Fibroblast of skin of left biceps (primary cell): ENCODE data around the gene KIF16B.
"Not testable (repeated sequence)": the region's sequence is repeated elsewhere in the genome, so short reads cannot be mapped to it uniquely, and the experiment has no call there.

Source experiments
- DNase-seq, 2 experiments: peaks; one replicate each; pipeline ENCODE4 v3.0.0-alpha.2; 2013; ENCODE audit warnings: low read depth in 2 of 2

The KIF16B gene

DNA sequence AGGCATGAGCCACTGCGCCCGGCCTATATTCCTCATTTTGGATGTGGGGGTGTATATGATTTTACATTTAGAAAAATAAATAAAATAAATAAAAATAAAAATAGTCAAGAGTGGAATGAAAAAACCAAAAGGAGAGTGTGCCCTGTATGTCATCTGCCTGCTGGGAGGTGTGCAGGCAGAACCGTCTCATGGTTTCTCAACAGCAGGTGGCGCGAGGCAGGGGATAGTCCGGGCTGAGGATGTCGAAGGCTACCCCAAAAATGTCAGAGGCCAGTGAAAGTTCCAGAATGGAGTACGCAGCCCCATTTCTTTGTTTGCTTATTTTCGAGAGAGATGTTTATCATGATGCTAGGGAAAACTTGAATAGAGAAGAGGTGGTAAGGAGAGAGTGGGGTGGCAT, 16.4 kb upstream of the KIF16B start:
- no peak for DNase-seq

DNA sequence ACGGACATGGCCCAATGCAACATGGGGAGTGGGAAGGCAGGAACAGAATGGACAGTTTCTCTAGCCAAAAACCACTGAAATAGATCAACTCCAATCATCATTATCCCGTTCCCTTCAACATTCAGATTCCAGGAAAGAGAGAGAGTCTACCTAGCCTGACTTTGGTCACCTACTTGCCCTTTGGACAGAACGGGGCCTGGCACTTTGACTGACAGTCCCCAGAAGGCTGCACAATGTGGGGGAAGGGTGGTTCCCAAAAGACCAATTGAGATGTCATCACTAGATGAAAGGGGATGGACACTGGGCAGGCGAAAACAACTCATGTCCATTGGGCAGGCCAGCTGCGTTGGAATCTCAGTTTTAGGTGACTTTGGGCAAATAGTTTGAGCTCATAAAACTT, 15.0 kb upstream of the KIF16B start:
- no peak for DNase-seq

DNA sequence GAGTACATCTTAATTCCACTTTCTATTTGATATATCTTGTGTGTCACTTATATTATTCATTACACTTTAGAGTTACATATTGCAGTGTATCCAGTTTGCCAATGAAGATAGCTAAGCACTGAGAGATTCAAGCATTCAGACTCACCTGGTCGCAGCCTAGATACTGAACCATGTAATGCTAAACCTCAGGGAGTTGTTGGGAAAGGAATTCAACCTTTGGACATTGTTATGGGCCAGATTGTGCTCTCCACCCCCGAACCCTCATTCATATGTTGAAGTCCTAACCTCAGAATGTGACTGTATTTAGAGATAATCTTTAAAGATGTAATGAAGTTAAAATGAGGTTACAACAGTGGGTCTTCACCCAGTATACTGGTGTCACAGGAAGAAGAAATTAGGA, 13.8 kb upstream of the KIF16B start:
- DNase-seq: no peak

DNA sequence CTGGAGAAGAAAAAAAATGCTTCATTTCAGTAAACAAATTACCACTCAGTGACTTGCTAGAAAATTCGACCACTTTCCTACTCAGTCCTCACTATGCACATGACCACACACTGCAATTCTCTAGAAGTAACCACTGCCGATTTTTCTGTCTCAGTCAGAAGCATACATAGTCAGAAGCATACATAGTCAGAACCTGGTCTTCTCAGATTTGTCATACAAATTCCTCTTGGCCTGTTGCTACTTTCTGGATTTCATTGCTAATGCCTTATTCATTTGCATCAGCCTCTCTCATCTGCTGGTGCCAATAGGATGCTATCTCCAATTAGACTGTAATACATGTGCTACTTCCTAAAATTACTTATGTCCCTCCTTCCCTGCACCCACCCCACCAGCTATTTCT, 10.2 kb upstream of the KIF16B start:
- no peak for DNase-seq

DNA sequence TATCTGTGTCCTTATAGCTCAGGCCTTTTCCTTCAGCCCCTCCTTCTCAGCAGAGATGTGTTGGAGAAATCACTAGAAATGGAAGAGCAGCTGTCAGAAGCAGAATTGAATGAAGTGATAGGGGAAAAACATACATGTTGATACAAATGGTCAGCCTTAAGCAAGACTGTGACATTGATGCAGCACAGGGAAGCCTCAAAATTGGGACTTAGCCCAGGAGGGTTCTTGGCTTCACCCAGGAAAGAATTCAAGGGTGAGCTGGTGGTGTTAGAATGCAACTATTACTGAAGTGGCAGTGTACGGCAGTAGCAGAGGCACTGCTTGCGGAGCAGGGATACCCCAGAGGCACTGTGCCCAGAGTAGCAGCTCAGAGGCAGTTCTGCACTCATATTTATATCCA, 8.0 kb upstream of the KIF16B start:
- DNase-seq: no peak

DNA sequence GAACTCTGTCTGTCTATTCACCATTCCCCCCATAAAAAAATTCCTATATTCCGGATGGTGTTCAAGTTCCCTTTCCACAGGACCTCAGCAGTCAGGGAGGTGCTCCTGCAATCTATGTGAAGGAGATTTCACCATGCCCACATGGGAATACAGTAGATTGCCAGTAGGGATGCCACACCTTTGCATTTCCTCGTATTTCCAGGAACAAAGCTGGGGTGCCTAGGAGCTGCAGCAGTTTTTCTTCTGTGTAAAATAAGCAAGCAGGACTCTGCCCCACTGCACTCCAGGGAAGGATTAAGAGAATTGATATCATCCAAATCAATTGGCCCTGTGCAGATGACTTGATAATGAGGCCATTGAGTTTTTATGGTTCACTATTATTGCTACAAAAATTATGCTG, 7.4 kb upstream of the KIF16B start:
- no peak for DNase-seq

DNA sequence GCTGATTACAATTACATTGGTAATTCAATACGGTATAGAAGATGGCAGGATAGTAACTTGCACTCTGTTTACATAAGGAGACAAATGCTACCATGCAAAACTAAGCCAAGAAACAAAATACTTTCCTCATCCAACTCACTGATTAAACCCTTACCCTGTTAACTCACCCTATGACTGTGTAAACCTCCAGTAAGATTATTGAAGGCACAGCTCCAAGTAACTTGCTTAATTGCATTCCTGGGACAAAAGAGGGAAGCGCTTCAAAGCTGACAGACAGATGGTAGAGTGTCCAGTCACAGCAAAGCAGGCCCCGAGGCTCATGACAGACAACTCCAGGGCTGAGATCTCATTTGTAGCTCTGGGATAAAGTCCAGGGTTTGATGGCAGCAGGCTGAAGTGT, 6.9 kb upstream of the KIF16B start:
- DNase-seq: peak; percentile 46 to 50

DNA sequence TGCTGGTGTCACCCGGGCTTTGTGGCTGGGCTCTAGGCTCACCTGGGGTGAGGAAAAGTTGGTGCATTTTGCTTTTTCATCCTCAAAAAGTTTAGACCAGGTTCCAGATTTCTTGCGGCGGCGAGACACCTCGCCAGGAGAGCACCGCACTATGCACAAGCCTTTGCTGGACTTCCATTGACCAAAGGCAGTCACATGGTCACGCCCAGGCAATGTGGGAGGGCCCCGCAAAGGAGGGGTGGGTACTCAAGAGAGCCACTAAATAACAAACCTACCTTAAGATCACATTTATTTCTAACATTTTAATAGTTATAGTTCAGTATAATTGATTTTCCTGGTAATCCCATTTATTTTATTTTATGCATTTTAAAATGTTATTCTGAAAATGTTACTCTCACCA, 3.0 kb upstream of the KIF16B start:
- no peak for DNase-seq

DNA sequence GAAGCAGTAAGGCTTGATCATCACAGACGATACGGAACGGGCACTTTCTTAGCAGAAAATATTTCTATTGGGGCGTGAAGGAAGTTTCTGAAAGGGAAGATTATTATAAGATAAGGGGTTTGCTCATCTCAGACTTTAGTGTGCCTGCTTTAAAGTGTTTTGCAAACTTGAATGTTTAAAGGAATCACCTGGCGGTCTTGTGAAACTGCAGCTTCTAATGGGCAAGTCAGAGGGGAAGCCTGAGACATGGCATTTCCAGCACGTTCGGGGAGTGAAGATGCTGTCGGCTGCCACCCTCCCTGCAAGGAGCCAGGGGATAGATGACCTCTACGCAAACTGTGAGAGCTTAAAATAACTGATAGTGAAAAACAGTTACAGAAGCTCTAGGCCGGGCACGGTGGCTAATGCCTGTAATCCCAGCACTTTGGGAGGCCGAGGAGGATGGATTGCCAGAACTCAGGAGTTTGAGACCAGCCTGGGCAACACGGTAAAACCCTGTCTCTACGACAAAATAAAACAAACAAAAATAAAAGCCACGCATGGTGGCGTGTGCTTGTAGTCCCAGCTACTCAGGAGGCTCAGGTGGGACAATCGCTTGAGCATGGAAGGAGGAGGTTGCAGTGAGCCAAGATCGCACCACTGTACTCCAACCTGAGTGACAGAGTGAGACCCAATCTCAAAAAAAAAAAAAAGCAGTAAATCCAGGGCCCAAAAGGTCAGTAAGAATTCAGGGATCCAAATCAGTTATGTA, 2.3 kb upstream of the KIF16B start:
- DNase-seq: no peak

DNA sequence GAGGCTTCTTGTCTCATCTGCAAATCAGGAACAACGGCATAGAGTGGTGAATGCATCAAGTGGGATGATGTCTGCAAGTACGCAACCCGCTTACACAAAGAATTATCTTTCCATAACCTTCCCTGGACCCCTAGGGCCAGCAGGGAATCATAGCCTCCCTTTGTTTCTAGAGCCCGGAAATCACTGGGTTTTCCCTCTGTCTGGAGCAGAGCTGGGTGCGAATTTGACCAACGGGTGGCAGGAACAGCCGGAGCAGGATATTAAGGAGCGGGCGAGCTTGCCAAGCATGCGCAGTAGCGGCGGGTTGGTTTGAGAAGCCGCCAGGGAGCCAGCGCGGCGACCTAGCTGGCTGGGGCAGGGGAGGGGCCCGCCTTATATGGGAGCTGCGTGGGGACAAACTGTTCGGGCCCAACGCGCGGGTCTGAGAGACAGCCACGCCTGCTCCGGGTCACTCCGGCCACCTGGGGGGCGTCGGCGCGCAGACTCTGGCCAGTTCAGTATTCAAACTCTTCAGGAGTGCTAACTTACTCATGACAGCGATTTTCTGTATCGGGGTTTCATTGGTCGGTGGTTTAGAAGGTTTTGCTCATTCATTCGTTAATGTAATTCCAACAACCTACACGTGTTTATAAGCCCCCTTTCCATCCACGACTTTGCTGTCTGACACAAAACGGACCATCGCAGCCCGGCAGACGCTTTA, 1.6 kb upstream of the KIF16B start:
- peak in 1 of 2 experiments; percentile 20 for DNase-seq

DNA sequence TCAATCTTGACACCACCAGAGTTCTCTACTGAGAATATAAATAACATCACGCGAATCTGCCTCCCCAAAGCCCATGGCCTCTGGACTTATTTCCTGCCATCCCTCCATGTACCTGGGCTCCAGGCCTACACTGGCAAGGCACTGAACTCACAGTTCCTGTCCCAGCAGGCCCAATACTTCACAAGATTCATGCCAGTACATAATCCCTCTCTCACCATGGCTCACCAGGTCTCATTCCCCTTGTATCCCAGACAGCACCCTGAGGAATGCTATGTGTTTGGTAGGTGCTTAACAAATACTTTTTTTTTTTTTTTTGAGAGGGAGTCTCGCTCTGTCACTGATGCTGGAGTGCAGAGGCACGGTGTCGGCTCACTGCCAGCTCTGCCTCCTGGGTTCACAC, 1.9 kb downstream of the KIF16B start:
- no peak for DNase-seq

DNA sequence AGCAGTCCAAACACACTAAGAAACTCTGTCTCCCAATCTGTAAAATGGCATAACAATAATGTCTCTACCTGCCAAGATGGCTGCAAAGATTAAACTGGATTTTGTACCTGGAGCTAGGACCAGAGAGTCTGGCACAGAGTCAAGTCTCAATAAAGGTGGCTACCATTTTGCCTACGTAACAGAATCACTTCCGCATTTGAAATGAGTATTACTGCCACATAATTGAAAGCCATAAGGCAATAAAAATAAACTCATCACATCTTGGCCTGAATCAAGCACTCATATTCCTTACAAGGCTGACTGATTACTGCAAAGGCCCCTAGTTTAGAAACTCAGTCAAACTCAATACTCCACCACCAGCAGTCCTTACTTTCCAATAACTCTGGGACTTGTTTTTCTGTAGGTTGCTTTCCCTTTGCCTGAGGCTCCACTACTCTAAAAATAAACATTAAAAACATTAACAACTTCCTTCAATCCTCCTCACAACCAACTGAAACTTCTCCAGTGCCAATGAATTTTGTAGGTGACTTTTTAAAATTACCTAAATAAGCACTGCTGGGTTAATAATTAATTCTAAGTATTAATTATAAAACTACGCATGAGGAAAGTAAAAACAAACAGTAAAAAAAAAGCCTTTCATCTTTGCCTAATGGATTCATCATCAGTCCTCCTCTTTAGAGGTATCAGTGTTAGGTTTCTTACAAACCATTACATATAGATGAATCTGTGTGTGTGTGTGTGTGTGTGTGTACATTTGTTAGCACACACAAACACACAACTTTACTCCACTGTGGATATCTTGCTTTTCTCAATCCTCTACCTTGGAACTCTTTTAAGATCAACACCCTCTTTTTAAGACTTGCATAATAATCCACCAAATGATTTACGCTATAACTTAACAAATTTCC, 3.7 kb downstream of the KIF16B start:
- DNase-seq: no peak

DNA sequence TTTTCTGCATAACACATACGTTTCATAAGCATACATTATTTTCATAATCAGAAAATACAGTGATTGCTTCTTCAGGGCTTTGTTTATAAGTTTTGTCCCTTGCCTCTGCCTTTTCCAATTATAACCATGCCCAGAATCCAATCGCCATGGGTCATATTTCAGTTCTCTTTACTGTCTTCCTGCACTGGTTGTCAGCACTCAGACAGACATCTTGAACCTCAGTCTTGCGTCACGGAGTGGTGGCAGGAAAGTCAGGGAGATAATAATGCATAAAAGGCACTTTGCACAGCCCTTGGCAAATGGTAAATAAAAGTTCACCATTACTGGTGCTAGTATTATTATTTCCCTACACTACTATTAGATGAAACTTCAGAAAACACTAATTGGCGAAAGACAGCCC, 7.2 kb downstream of the KIF16B start:
- no peak for DNase-seq

DNA sequence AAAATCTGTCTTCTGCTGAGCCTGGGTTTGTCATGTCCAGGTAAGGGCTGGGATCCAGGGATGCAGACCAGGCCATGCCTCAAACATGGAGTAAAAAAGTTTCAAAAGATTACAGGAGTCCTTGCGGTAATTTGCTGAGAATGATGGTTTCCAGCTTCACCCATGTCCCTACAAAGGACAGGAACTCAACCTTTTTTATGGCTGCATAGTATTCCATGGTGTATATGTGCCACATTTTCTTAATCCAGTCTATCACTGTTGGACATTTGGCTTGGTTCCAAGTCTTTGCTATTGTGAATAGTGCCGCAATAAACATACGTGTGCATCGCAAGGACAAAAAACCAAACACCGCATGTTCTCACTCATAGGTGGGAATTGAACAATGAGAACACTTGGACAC, 9.2 kb downstream of the KIF16B start:
- not testable (repeated sequence) for DNase-seq

DNA sequence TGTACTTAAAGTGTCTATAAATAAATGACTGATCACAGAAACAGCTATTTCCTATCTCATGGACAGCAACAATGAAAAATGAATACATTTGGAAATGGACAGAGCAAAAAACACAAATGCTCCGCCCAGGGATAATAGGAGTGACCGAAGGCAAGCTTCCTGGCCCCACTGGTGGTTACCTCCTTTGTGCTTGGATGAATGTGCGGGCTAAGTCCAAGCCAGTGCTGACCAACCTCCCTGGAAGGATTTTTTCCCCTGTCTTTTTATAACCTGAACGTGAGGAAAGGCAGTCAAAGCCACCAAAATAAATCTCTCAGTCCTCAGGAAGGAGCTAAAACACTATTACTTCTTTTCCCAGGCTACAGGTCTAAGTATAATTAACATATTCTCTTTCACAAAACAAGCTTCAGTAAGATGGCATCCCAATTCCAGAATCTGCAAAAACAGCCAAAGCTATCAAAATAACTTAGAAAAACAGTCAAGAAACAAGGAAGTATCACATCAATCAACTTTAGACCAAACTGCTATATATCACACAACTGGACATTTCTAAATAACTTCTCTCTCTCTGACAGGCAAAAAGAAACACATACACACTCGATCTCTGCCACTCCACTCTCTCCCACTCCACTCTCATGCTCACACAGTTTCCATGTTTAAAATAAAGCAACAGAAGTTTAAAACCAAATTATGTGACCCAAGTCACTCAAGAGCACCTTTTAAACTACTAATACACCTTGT, 10.0 kb downstream of the KIF16B start:
- DNase-seq: no peak

DNA sequence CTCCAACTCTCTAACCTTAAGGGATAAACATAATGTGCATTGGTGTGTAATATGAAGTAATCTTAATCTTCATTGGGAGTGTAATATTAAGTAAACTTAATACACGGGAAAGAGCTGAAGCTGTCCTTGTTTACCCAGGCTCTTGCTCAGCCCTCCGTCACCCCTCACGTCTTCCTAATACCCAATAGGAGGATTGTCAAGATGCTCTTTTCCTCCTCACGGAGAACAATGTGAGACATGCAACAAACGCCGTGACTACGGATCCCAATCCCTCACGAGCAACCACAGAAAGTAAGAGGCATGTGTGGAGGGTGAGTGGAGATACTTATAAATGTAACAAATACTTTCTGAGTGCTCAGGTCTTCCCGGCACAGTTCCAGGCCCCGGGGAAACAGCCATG, 11.0 kb downstream of the KIF16B start:
- DNase-seq: no peak

DNA sequence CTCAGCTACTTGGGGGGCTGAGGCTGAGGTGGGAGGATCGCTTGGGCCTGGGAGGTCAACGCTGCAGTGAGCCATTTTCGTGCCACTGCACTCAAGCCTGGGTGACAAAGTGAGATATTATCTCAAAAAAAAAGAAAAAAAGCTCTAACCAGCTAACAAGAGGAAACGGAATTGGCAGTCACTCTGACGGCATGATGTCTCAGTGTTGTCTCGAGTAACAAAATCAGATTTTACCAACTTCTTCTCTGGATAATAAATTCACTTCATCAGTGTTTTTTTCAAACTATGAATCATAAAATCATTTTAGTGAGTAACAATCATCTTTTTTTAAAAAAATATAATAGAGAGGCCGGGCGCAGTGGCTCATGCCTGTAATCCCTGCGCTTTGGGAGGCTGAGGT, 12.6 kb downstream of the KIF16B start:
- no peak for DNase-seq

DNA sequence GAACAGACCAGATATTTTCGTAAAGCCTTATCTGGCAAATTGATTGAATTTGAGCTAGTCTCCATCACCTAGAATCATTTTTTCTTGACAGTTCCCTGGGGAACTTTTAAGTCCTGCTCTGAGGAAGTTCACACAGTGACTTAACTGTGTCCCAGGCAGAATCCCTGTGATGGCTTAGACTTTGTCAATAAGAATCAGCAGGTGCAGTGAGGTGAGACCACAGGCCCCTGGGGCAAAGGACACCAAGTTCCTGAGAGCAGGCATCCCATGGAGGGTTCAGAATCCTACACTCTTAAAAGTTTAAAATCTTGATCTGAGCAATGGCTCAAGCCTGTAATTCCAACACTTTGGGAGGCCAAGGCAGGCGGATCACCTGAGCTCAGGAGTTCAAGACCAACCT, 13.0 kb downstream of the KIF16B start:
- DNase-seq: no peak

DNA sequence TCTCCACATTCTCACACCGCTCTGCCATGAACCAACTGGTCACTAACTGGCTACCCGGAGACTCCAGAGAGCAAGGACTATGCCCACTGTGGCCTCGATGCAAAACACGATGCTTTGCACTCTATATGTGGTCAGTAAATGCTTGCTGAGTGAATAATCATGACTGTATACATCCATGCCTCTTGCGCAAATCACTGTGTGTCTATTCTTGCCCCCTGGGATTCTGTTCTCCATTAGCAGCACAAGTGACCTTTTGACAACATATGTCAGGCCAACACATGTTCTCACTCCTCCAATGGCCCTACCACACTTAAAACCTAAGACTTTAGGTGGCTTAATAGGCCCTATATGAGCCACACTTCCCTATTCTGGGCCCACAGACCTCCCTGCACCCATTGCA, 16.9 kb downstream of the KIF16B start:
- DNase-seq: no peak

DNA sequence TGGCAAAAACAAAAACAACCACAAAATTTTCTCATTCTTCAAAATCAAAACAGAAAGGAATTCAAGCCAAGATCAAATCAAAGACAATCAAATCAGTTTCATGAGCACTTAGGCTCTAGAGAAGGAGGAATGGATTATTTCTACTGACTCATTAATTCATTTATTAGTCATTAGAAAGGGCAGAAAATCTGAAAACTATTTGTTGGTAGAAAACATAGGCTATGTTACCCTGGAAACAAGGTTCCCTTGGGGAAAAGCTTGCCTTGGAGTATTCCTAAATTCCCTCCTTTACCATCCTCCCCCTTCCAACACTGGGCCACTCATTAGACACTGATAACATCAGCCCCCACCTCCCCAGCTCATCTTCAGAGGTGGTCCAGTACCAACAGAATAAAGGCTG, 17.5 kb downstream of the KIF16B start:
- no peak for DNase-seq

DNA sequence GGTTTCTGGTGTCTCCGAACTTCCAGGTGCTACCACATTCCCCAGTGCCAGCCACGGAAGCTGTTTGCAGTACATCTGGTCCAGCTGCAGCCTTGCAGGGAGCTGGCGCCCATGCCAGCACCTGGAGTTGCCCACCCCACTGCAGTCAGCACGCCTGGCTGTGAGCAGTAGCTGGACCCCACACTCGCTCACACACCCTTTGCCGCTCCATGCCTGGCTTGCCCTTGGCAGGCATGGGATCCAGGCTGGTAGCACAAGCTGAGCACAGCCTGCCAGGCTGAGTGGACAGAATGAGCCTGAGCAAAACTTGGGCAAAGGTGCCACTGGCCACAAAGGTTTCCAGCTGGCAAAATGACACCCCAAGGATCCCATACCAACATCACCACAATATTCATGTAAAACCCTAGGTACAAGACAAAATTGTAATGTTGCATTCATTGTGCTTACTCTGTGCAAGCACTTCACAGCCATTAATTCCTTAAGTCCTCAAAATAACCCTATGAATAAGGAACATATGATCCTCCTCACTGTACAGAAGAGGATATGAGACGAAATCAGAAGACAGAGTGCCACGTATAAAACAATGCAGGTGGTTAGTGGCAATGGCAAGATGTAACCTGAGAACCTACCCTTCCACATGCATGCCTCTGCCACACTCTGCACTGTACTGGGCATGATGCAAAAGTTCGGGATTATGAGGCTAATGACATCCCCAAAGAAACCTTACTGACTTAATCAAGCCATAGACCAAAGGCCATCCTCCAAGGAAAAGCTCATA, 18.3 kb downstream of the KIF16B start:
- no peak for DNase-seq
